GM23338 (cell line): ENCODE results near the gene APBA1.

Experiments
- CREB1 ChIP-seq: fragments of 250-450 bp; sonication (Bioruptor Pico); IDR thresholded peaks from 2 replicates; pipeline ENCODE4 v1.5.0; 2020; ENCODE audit warnings: low read depth, mild to moderate bottlenecking, moderate library complexity
- EZH2 ChIP-seq: fragments of 200-600 bp; sonication (generic); IDR thresholded peaks from one replicate; pipeline ENCODE4 v1.8.0; 2017; ENCODE audit warnings: antibody characterized with exemption, mild to moderate bottlenecking, low read depth; ENCODE audit not compliant: unreplicated experiment
- EZH2phosphoT487 ChIP-seq: fragments of 200-600 bp; sonication (generic); IDR thresholded peaks from one replicate; pipeline ENCODE4 v1.8.1; 2018; ENCODE audit warnings: antibody characterized with exemption; ENCODE audit not compliant: unreplicated experiment
- JUNB ChIP-seq: IDR thresholded peaks from one replicate; pipeline ENCODE4 v1.6.1; 2016; ENCODE audit warnings: antibody characterized with exemption; ENCODE audit not compliant: unreplicated experiment
- POLR2AphosphoS5 ChIP-seq: IDR thresholded peaks from 2 replicates; pipeline ENCODE4 v1.6.1; 2016; ENCODE audit warnings: antibody characterized with exemption, low read depth
- ZNF462 ChIP-seq: fragments of 250-450 bp; sonication (Bioruptor Pico); IDR thresholded peaks from 2 replicates; pipeline ENCODE4 v1.5.0; 2020; ENCODE audit warnings: mild to moderate bottlenecking, moderate library complexity
- TF ChIP-seq, protein P1 (sequence below), 2 experiments: fragments of 200-600 bp in 1 of 2; sonication (generic) in 1 of 2; conservative IDR thresholded peaks; 2 replicates each; pipeline versions ENCODE4 v1.5.1 to v1.6.1; 2016 to 2017; ENCODE audit warnings: antibody characterized with exemption in 2 of 2, low read depth in 2 of 2, mild to moderate bottlenecking in 2 of 2, moderate library complexity in 1 of 2
- TF ChIP-seq, protein P2 (sequence below): IDR thresholded peaks from 2 replicates; pipeline ENCODE4 v1.6.1; 2016; ENCODE audit warnings: antibody characterized with exemption

GRCh38 chr9:69672596-69673310 lies 582 bp upstream of the APBA1 start:
- TF ChIP-seq, protein P1, sequence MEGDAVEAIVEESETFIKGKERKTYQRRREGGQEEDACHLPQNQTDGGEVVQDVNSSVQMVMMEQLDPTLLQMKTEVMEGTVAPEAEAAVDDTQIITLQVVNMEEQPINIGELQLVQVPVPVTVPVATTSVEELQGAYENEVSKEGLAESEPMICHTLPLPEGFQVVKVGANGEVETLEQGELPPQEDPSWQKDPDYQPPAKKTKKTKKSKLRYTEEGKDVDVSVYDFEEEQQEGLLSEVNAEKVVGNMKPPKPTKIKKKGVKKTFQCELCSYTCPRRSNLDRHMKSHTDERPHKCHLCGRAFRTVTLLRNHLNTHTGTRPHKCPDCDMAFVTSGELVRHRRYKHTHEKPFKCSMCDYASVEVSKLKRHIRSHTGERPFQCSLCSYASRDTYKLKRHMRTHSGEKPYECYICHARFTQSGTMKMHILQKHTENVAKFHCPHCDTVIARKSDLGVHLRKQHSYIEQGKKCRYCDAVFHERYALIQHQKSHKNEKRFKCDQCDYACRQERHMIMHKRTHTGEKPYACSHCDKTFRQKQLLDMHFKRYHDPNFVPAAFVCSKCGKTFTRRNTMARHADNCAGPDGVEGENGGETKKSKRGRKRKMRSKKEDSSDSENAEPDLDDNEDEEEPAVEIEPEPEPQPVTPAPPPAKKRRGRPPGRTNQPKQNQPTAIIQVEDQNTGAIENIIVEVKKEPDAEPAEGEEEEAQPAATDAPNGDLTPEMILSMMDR (conservative IDR thresholded peaks at IDR 0.05; ENCODE audit: low read depth in 2 of 2), result peak; percentile 74 to 82
- TF ChIP-seq POLR2AphosphoS5 (no peak), EZH2phosphoT487 (no peak), EZH2 (no peak), CREB1 (peak; percentile 58), ZNF462 (no peak), JUNB (no peak)
- TF ChIP-seq, protein P2, sequence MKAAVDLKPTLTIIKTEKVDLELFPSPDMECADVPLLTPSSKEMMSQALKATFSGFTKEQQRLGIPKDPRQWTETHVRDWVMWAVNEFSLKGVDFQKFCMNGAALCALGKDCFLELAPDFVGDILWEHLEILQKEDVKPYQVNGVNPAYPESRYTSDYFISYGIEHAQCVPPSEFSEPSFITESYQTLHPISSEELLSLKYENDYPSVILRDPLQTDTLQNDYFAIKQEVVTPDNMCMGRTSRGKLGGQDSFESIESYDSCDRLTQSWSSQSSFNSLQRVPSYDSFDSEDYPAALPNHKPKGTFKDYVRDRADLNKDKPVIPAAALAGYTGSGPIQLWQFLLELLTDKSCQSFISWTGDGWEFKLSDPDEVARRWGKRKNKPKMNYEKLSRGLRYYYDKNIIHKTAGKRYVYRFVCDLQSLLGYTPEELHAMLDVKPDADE, result no peak
